Fibroblast of mammary gland (primary cell): ENCODE measurements around the gene MTPN.

Experiments used
- DNase-seq: peaks from one replicate; pipeline ENCODE4 v3.0.0-alpha.2; 2010; ENCODE audit warnings: low read depth
- H3K4me3 ChIP-seq: 2 replicates; pipeline ENCODE4 v1.5.1; 2011; ENCODE audit warnings: low read depth, mild to moderate bottlenecking, low read length, moderate library complexity; ENCODE audit not compliant: control insufficient read depth
- TF ChIP-seq, protein P1 (sequence below): conservative IDR thresholded peaks from 2 replicates; pipeline ENCODE4 v1.5.1; 2011; ENCODE audit warnings: low read depth, low read length, inconsistent platforms; ENCODE audit not compliant: control insufficient read depth, insufficient read depth

MTPN gene, protein sequence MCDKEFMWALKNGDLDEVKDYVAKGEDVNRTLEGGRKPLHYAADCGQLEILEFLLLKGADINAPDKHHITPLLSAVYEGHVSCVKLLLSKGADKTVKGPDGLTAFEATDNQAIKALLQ

GRCh38 chr7:135977007-135977741 is at the start of gene MTPN:
Gene MTPN (minus strand): TSS chr7:135977359. CDS start chr7:135977100, 259 bp downstream.
- TF ChIP-seq, protein P1, sequence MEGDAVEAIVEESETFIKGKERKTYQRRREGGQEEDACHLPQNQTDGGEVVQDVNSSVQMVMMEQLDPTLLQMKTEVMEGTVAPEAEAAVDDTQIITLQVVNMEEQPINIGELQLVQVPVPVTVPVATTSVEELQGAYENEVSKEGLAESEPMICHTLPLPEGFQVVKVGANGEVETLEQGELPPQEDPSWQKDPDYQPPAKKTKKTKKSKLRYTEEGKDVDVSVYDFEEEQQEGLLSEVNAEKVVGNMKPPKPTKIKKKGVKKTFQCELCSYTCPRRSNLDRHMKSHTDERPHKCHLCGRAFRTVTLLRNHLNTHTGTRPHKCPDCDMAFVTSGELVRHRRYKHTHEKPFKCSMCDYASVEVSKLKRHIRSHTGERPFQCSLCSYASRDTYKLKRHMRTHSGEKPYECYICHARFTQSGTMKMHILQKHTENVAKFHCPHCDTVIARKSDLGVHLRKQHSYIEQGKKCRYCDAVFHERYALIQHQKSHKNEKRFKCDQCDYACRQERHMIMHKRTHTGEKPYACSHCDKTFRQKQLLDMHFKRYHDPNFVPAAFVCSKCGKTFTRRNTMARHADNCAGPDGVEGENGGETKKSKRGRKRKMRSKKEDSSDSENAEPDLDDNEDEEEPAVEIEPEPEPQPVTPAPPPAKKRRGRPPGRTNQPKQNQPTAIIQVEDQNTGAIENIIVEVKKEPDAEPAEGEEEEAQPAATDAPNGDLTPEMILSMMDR: no peak

DNA sequence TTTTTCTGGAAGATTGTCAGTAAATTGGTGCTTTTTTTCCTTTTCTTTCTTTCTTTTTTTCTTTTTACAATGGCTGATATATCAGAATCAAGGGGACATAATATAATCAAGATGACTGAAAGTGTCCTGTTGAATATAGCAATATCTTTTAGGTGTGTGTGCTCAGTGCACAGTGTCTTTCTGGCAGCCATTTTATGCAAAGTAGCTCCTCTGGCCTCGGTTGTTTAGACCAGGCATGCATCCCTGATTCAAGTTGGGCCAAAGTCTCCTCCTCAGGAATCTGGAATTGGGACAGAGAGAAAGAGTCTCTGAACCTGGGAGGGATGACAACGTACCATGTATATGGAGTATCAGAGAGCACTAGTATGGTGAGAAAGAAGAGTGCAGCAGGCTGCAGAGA is 49.0 kb upstream of the MTPN start:
- TF ChIP-seq, protein P1: no peak
- no peak for DNase-seq
- H3K4me3 ChIP-seq: no peak overlapping the region

More at GRCh38 chr7:135977007-135977741, at the start of gene MTPN:
- peak within 1 kb of the TSS; percentile 87 for H3K4me3 ChIP-seq
- peak; percentile 94 for DNase-seq

- no peak overlapping the region for H3K4me3 ChIP-seq
- DNase-seq: no peak
- TF ChIP-seq, protein P1: no peak
Observed at GRCh38 chr7:136023134-136023869, 46.1 kb upstream of the MTPN start.

- TF ChIP-seq, protein P1: no peak
- H3K4me3 ChIP-seq: no peak overlapping the region
- no peak for DNase-seq
Observed at GRCh38 chr7:136020556-136020955, 43.4 kb upstream of the MTPN start.

DNA sequence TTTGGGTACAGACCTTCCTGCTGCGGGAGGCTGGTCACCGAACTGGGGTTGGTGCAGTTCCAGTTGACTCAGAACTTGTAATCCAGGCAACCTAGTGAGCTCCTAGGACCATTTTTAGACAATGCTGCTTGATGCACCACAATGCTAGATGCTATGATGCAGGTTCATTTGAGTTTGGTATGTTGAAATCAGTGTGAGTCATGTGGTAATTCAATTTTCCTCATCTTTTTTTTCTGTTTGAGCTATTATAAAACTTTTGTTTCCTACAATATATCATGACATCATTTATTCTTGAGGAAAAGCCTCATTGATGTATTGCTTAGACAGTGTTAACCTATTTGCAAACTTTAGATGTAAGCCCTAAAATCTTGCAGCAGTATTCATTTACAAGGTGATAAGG is 40.9 kb upstream of the MTPN start:
- TF ChIP-seq, protein P1: no peak
- no peak overlapping the region for H3K4me3 ChIP-seq
- peak; percentile 49 for DNase-seq

- TF ChIP-seq, protein P1: no peak
- H3K4me3 ChIP-seq: no peak overlapping the region
- peak; percentile 10 for DNase-seq
Observed at GRCh38 chr7:136016649-136017395, 39.7 kb upstream of the MTPN start.
